Neuronal stem cell (in vitro differentiated cells): ENCODE data around the gene IP6K1.
"Not testable (repeated sequence)": the region's sequence is repeated elsewhere in the genome, so short reads cannot be mapped to it uniquely, and the experiment has no call there.

ENCODE experiments used
- DNase-seq: peaks from one replicate; pipeline ENCODE4 v3.0.0-alpha.2; 2013; ENCODE audit warnings: low spot score
- H2AFZ ChIP-seq: one replicate; pipeline ENCODE4 v1.6.1; 2013; ENCODE audit warnings: mild to moderate bottlenecking, low read length, inconsistent platforms
- H2AK5ac ChIP-seq: 2 replicates; pipeline ENCODE4 v1.6.1; 2013; ENCODE audit warnings: low read depth, mild to moderate bottlenecking, inconsistent platforms, low read length, moderate library complexity, mixed read lengths
- H2BK120ac ChIP-seq: 2 replicates; pipeline ENCODE4 v1.6.1; 2013; ENCODE audit warnings: low read depth, mild to moderate bottlenecking, inconsistent platforms, low read length, moderate library complexity, mixed read lengths
- H2BK12ac ChIP-seq: one replicate; pipeline ENCODE4 v1.6.1; 2013; ENCODE audit warnings: low read length, inconsistent platforms
- H2BK15ac ChIP-seq: 2 replicates; pipeline ENCODE4 v1.6.1; 2013; ENCODE audit warnings: mild to moderate bottlenecking, low read length, inconsistent platforms, mixed read lengths
- H2BK5ac ChIP-seq: one replicate; pipeline ENCODE4 v1.6.1; 2013; ENCODE audit warnings: inconsistent platforms, mild to moderate bottlenecking, low read length, moderate library complexity
- H3K14ac ChIP-seq: one replicate; pipeline ENCODE4 v1.6.1; 2013; ENCODE audit warnings: low read length, inconsistent platforms
- H3K18ac ChIP-seq: 2 replicates; pipeline ENCODE4 v1.6.1; 2013; ENCODE audit warnings: low read length, inconsistent platforms
- H3K23ac ChIP-seq: 2 replicates; pipeline ENCODE4 v1.6.1; 2013; ENCODE audit warnings: low read depth, mild to moderate bottlenecking, mixed read lengths, low read length, inconsistent platforms; ENCODE audit not compliant: poor library complexity
- H3K27ac ChIP-seq: replicated peaks from 3 replicates; pipeline ENCODE4 v1.5.1; 2013; ENCODE audit warnings: low read length, inconsistent platforms
- H3K27me3 ChIP-seq, 3 experiments: 2 replicates each; pipeline ENCODE4 v1.6.1; 2013; ENCODE audit warnings: low read length in 3 of 3, mild to moderate bottlenecking in 2 of 3, inconsistent platforms in 1 of 3, low read depth in 1 of 3, mixed read lengths in 1 of 3, moderate library complexity in 1 of 3; ENCODE audit not compliant: control insufficient read depth in 3 of 3, insufficient read depth in 3 of 3
- H3K36me3 ChIP-seq, 2 donors: replicated peaks in 1 of 2; 2 replicates each; pipeline ENCODE4 v1.6.1; 2013; ENCODE audit warnings: low read length in 2 of 2; ENCODE audit not compliant: control insufficient read depth in 2 of 2, insufficient read depth in 2 of 2
- H3K4ac ChIP-seq: 2 replicates; pipeline ENCODE4 v1.6.1; 2013; ENCODE audit warnings: inconsistent platforms, mild to moderate bottlenecking, low read length, moderate library complexity
- H3K4me1 ChIP-seq, 2 donors: 1 replicate in 1 of 2; 2 replicates in 1 of 2; pipeline ENCODE4 v1.6.1; 2013; ENCODE audit warnings: low read length in 2 of 2, low read depth in 1 of 2; ENCODE audit not compliant: control insufficient read depth in 2 of 2, insufficient read depth in 1 of 2
- H3K4me2 ChIP-seq: one replicate; pipeline ENCODE4 v1.6.1; 2013; ENCODE audit warnings: mild to moderate bottlenecking, low read length, inconsistent platforms; ENCODE audit not compliant: insufficient read depth, poor library complexity, severe bottlenecking
- H3K4me3 ChIP-seq, 2 donors: 2 replicates each; pipeline ENCODE4 v1.5.1; 2013; ENCODE audit warnings: low read length in 2 of 2, mild to moderate bottlenecking in 2 of 2, inconsistent platforms in 1 of 2, moderate library complexity in 1 of 2
- H3K79me1 ChIP-seq: one replicate; pipeline ENCODE4 v1.6.1; 2013; ENCODE audit warnings: low read depth, mild to moderate bottlenecking, inconsistent platforms, low read length, moderate library complexity
- H3K9ac ChIP-seq: one replicate; pipeline ENCODE4 v1.6.1; 2013; ENCODE audit warnings: mild to moderate bottlenecking, low read depth, low read length, inconsistent platforms; ENCODE audit not compliant: poor library complexity
- H3K9me3 ChIP-seq, 2 donors: replicated peaks in 1 of 2; 2 replicates each; pipeline versions ENCODE3 to v1.6.1; 2013; ENCODE audit warnings: low read length in 2 of 2, mild to moderate bottlenecking in 2 of 2, inconsistent platforms in 1 of 2, low read depth in 1 of 2, mixed read lengths in 1 of 2, moderate library complexity in 1 of 2; ENCODE audit not compliant: control insufficient read depth in 2 of 2, insufficient read depth in 1 of 2
- H4K8ac ChIP-seq: one replicate; pipeline ENCODE4 v1.6.1; 2013; ENCODE audit warnings: low read depth, mild to moderate bottlenecking, inconsistent platforms, low read length, moderate library complexity
- H4K91ac ChIP-seq: one replicate; pipeline ENCODE4 v1.6.1; 2013; ENCODE audit warnings: low read length, low read depth, mild to moderate bottlenecking, inconsistent platforms; ENCODE audit not compliant: poor library complexity
- WGBS, 2 donors: extraction: QIAGEN DNeasy Blood & Tissue Kit; methylation state at CpG; one replicate each; pipeline ENCODE4 v1.1.7; 2013; ENCODE audit warnings: missing lambda C conversion rate in 2 of 2, mixed read lengths in 1 of 2; ENCODE audit not compliant: insufficient read length in 2 of 2, insufficient replicate concordance in 1 of 2; ENCODE audit errors: extremely low coverage in 2 of 2; 5-methylcytosine and 5-hydroxymethylcytosine counted together

The IP6K1 gene

GRCh38 chr3:49787536-49787935, 1.2 kb upstream of the IP6K1 start:
- peaks cover 2 to 17% of the 10 kb centered on the region in 2 donors for H3K36me3 ChIP-seq
- peaks cover 11% of the 10 kb centered on the region in 2 donors for H3K4me1 ChIP-seq
- no peak overlapping the region for H2BK12ac ChIP-seq
- no peak overlapping the region for H3K9ac ChIP-seq
- no peak overlapping the region for H3K27ac ChIP-seq
- no peak overlapping the region for H4K8ac ChIP-seq
- no peak overlapping the region for H3K18ac ChIP-seq
- WGBS, 2 donors: no CpG with 5 or more reads among the region's 5 CpGs
- no peaks in the 10 kb centered on the region for H3K9me3 ChIP-seq
- H3K4me3 ChIP-seq: no peak overlapping the region
- H2AK5ac ChIP-seq: no peak overlapping the region
- peaks cover 0 to 2% (median 0%) of the 10 kb centered on the region in 3 experiments for H3K27me3 ChIP-seq
- no peak overlapping the region for H2BK120ac ChIP-seq
- no peak overlapping the region for H3K4ac ChIP-seq
- H4K91ac ChIP-seq: no peak overlapping the region
- H3K79me1 ChIP-seq: no peaks in the 10 kb centered on the region
- H2BK5ac ChIP-seq: no peak overlapping the region
- no peak overlapping the region for H2AFZ ChIP-seq
- DNase-seq: no peak
- H3K4me2 ChIP-seq: no peak overlapping the region
- H2BK15ac ChIP-seq: no peak overlapping the region
- H3K14ac ChIP-seq: no peak overlapping the region
- H3K23ac ChIP-seq: no peak overlapping the region

GRCh38 chr3:49787182-49787464, 781 bp upstream of the IP6K1 start:
- peak overlapping the region; percentile 43 for H2AK5ac ChIP-seq
- peak overlapping the region; percentile 84 for H2AFZ ChIP-seq
- peak overlapping the region; percentile 1 for H2BK15ac ChIP-seq
- no peak overlapping the region for H3K4me2 ChIP-seq
- no peak overlapping the region for H3K9ac ChIP-seq
- H2BK12ac ChIP-seq: no peak overlapping the region
- H4K8ac ChIP-seq: no peak overlapping the region
- peak overlapping the region; percentile 73 to 97 for H3K4me3 ChIP-seq
- H3K79me1 ChIP-seq: no peaks in the 10 kb centered on the region
- peaks cover 11% of the 10 kb centered on the region in 2 donors for H3K4me1 ChIP-seq
- H3K27ac ChIP-seq: no peak overlapping the region
- peaks cover 5 to 21% of the 10 kb centered on the region in 2 donors for H3K36me3 ChIP-seq
- no peak for DNase-seq
- no peak overlapping the region for H3K4ac ChIP-seq
- no peak overlapping the region for H4K91ac ChIP-seq
- H2BK5ac ChIP-seq: no peak overlapping the region
- no peak overlapping the region for H3K18ac ChIP-seq
- no CpG with 5 or more reads among the region's 3 CpGs for WGBS, 2 donors
- H3K14ac ChIP-seq: no peak overlapping the region
- no peak overlapping the region for H2BK120ac ChIP-seq
- no peaks in the 10 kb centered on the region for H3K27me3 ChIP-seq
- no peaks in the 10 kb centered on the region for H3K9me3 ChIP-seq
- H3K23ac ChIP-seq: no peak overlapping the region

GRCh38 chr3:49785565-49786356, 581 bp downstream of the IP6K1 start:
- H3K36me3 ChIP-seq: peaks cover 8 to 34% of the 10 kb centered on the region in 2 donors
- H3K79me1 ChIP-seq: peaks cover 2% of the 10 kb centered on the region

GRCh38 chr3:49782277-49782676, 4.1 kb downstream of the IP6K1 start:
- H3K4me3 ChIP-seq, H3K79me1 ChIP-seq, H3K4me2 ChIP-seq, H3K9me3 ChIP-seq, H2BK5ac ChIP-seq, H3K27ac ChIP-seq, H2BK12ac ChIP-seq, H2BK120ac ChIP-seq, H4K91ac ChIP-seq, H4K8ac ChIP-seq, H2BK15ac ChIP-seq, H2AK5ac ChIP-seq, H3K4ac ChIP-seq, H3K18ac ChIP-seq, H3K23ac ChIP-seq, H3K27me3 ChIP-seq, H3K14ac ChIP-seq, DNase-seq, H2AFZ ChIP-seq: not testable (repeated sequence)
- Histone ChIP-seq H3K4me1 (peaks cover 3 to 11% of the 10 kb centered on the region in 2 donors), H3K36me3 (peaks cover 12 to 60% of the 10 kb centered on the region in 2 donors), H3K9ac (peak overlapping the region; percentile 44)
- no CpG with 5 or more reads among the region's 9 CpGs for WGBS, 2 donors

More at GRCh38 chr3:49785565-49786356, 581 bp downstream of the IP6K1 start:
- Histone ChIP-seq H2BK120ac (no peak overlapping the region), H3K9me3 (no peaks in the 10 kb centered on the region), H3K9ac (peak overlapping the region; percentile 94), H3K27me3 (no peaks in the 10 kb centered on the region), H3K18ac (peak overlapping the region; percentile 95), H2AK5ac (no peak overlapping the region), H3K4ac (no peak overlapping the region), H2BK5ac (no peak overlapping the region), H3K4me2 (peak overlapping the region; percentile 75), H2AFZ (peak overlapping the region; percentile 89), H3K27ac (peak overlapping the region; percentile 65), H4K91ac (no peak overlapping the region), H2BK12ac (no peak overlapping the region), H3K4me3 (peak overlapping the region; percentile 88 to 97), H3K23ac (peak overlapping the region; percentile 26), H3K4me1 (peaks cover 7 to 11% of the 10 kb centered on the region in 2 donors), H4K8ac (no peak overlapping the region), H2BK15ac (no peak overlapping the region), H3K14ac (peak overlapping the region; percentile 47)
- DNase-seq: peak; percentile 48
- WGBS, 2 donors: no CpG with 5 or more reads among the region's 50 CpGs
